NCI-H187 treated with DMSO at 0.1 percent for 48 hours (cell line): ENCODE data around the gene NRP1.
"Not testable (repeated sequence)": the region's sequence is repeated elsewhere in the genome, so short reads cannot be mapped to it uniquely, and the experiment has no call there.

Experiments used
- DNase-seq: peaks from one replicate; lab custom pipeline; 2025; lab: John Stamatoyannopoulos, UW

NRP1 gene

GRCh38 chr10:33321516-33321915 lies 13.0 kb downstream of the NRP1 start:
- no peak for DNase-seq

GRCh38 chr10:33320288-33320687 lies 14.2 kb downstream of the NRP1 start:
- no peak for DNase-seq

GRCh38 chr10:33315891-33316290 lies 18.6 kb downstream of the NRP1 start:
- no peak for DNase-seq

GRCh38 chr10:33314811-33315561 lies 19.5 kb downstream of the NRP1 start:
- no peak for DNase-seq

GRCh38 chr10:33311640-33312039 lies 22.8 kb downstream of the NRP1 start:
- no peak for DNase-seq

- DNase-seq, result no peak
Measured at GRCh38 chr10:33310853-33311252, 23.6 kb downstream of the NRP1 start.

- no peak for DNase-seq
Measured at GRCh38 chr10:33309406-33309805, 25.1 kb downstream of the NRP1 start.

GRCh38 chr10:33307835-33308234 lies 26.6 kb downstream of the NRP1 start:
- no peak for DNase-seq

GRCh38 chr10:33306701-33307519 lies 27.6 kb downstream of the NRP1 start:
- DNase-seq, result no peak

GRCh38 chr10:33306126-33306525 lies 28.3 kb downstream of the NRP1 start:
- DNase-seq, result no peak

- no peak for DNase-seq
Measured at GRCh38 chr10:33304423-33305225, 29.8 kb downstream of the NRP1 start.

GRCh38 chr10:33303988-33304387 lies 30.5 kb downstream of the NRP1 start:
- no peak for DNase-seq

- DNase-seq, result no peak
Measured at GRCh38 chr10:33302208-33302829, 32.1 kb downstream of the NRP1 start.

GRCh38 chr10:33301097-33301789 lies 33.2 kb downstream of the NRP1 start:
- no peak for DNase-seq

- DNase-seq, result not testable (repeated sequence)
Measured at GRCh38 chr10:33300544-33300943, 33.9 kb downstream of the NRP1 start.

- no peak for DNase-seq
Measured at GRCh38 chr10:33298893-33299292, 35.6 kb downstream of the NRP1 start.

GRCh38 chr10:33298110-33298509 lies 36.4 kb downstream of the NRP1 start:
- DNase-seq, result no peak

- no peak for DNase-seq
Measured at GRCh38 chr10:33295851-33296250, 38.6 kb downstream of the NRP1 start.

- no peak for DNase-seq
Measured at GRCh38 chr10:33293531-33294170, 40.8 kb downstream of the NRP1 start.

- no peak for DNase-seq
Measured at GRCh38 chr10:33293076-33293475, 41.4 kb downstream of the NRP1 start.

GRCh38 chr10:33291053-33291592 lies 43.3 kb downstream of the NRP1 start:
- DNase-seq, result no peak
